NB4 (cell line): ENCODE results near the gene CYP4V2.

Experiments
- DNase-seq: peaks from one replicate; pipeline ENCODE4 v3.0.0; 2010; ENCODE audit warnings: low read depth
- H3K4me3 ChIP-seq: one replicate; pipeline ENCODE4 v1.5.1; 2011; ENCODE audit warnings: mild to moderate bottlenecking, low read depth, low read length, moderate library complexity
- CTCF ChIP-seq: IDR thresholded peaks from one replicate; pipeline ENCODE4 v1.5.1; 2012; ENCODE audit warnings: low read depth, low read length
- MAX ChIP-seq: IDR thresholded peaks from 2 replicates; pipeline ENCODE4 v1.6.1; 2011; ENCODE audit warnings: low read depth, low read length
- MYC ChIP-seq: IDR thresholded peaks from 2 replicates; pipeline ENCODE4 v1.6.1; 2011; ENCODE audit warnings: low read depth, low read length
- POLR2A ChIP-seq: IDR thresholded peaks from 2 replicates; pipeline ENCODE4 v1.6.1; 2011; ENCODE audit warnings: mild to moderate bottlenecking; ENCODE audit not compliant: insufficient read length; ENCODE audit errors: extremely low read depth

Gene CYP4V2

GRCh38 chr4:186159613-186160012 is 31.8 kb upstream of the CYP4V2 start:
- TF ChIP-seq MAX (no peak), CTCF (no peak), MYC (no peak), POLR2A (no peak)
- H3K4me3 ChIP-seq: no peak overlapping the region
- no peak for DNase-seq

GRCh38 chr4:186161138-186161537 is 30.2 kb upstream of the CYP4V2 start:
- H3K4me3 ChIP-seq: no peak overlapping the region
- no peak for TF ChIP-seq POLR2A
- TF ChIP-seq CTCF: no peak
- TF ChIP-seq MYC: no peak
- no peak for TF ChIP-seq MAX
- DNase-seq: no peak

GRCh38 chr4:186166852-186167512 is 24.4 kb upstream of the CYP4V2 start:
- no peak overlapping the region for H3K4me3 ChIP-seq
- DNase-seq: no peak
- TF ChIP-seq MYC (no peak), CTCF (no peak), MAX (no peak), POLR2A (no peak)

GRCh38 chr4:186167605-186168004 is 23.8 kb upstream of the CYP4V2 start:
- DNase-seq: no peak
- TF ChIP-seq POLR2A: no peak
- TF ChIP-seq MAX: no peak
- no peak for TF ChIP-seq CTCF
- no peak for TF ChIP-seq MYC
- H3K4me3 ChIP-seq: no peak overlapping the region

GRCh38 chr4:186168750-186169149 is 22.6 kb upstream of the CYP4V2 start:
- no peak for DNase-seq
- H3K4me3 ChIP-seq: no peak overlapping the region
- TF ChIP-seq MYC: no peak
- TF ChIP-seq POLR2A: no peak
- no peak for TF ChIP-seq CTCF
- TF ChIP-seq MAX: no peak
